ENCODE results near the gene CYBC1.

Gene CYBC1

DNA sequence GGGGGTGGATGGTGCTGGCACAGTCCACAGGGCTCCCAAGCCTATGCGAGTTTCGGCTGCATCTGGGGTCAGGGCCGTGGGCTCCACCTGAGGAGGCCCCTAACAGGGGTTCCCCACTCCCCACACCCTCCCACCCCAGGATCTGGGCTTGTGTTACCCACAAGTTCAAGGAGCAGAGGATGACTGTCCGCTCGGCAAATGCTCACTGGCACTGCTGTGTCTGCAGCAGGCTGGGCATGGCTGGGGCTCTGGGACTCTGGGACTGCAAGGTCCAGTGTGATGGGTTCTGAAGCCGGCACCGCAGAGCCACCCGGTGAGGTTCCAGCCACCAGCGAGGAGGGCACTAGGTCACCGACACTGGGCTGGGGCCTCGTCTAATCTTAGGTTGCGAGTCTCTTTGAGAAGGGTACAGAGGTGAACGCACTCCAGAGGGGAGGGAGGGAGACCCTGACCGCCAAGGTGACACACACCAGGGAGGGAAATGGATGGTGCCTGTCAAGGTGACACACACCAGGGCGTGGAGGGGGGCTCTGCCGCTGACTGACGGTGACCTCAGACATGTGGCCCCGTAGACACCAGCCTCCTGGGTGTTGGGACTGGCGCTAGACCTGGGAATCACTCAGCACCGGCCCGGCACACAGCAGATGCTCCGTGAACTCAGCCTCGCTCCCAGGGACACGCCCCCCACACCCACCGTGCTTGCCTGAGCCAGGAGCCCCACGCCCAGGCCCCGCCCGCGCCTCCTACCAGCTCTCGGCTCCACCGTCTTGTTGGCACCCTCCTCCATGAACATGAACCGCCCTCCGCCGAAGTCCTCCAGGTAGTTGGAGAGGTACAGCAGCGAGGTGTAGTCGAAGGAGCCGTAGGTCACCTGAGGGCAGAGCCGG is 52.9 kb downstream of the CYBC1 start:
- DNase-seq (ENCODE audit: extremely low read depth, low read depth): no peak
- H3K4me3 ChIP-seq (replicated peaks; ENCODE audit: low read depth, low read length): no peak overlapping the region
- TF ChIP-seq, protein P1, sequence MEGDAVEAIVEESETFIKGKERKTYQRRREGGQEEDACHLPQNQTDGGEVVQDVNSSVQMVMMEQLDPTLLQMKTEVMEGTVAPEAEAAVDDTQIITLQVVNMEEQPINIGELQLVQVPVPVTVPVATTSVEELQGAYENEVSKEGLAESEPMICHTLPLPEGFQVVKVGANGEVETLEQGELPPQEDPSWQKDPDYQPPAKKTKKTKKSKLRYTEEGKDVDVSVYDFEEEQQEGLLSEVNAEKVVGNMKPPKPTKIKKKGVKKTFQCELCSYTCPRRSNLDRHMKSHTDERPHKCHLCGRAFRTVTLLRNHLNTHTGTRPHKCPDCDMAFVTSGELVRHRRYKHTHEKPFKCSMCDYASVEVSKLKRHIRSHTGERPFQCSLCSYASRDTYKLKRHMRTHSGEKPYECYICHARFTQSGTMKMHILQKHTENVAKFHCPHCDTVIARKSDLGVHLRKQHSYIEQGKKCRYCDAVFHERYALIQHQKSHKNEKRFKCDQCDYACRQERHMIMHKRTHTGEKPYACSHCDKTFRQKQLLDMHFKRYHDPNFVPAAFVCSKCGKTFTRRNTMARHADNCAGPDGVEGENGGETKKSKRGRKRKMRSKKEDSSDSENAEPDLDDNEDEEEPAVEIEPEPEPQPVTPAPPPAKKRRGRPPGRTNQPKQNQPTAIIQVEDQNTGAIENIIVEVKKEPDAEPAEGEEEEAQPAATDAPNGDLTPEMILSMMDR (IDR thresholded peaks at IDR 0.05; ENCODE audit: low read depth, low read length, missing control alignments): no peak

DNA sequence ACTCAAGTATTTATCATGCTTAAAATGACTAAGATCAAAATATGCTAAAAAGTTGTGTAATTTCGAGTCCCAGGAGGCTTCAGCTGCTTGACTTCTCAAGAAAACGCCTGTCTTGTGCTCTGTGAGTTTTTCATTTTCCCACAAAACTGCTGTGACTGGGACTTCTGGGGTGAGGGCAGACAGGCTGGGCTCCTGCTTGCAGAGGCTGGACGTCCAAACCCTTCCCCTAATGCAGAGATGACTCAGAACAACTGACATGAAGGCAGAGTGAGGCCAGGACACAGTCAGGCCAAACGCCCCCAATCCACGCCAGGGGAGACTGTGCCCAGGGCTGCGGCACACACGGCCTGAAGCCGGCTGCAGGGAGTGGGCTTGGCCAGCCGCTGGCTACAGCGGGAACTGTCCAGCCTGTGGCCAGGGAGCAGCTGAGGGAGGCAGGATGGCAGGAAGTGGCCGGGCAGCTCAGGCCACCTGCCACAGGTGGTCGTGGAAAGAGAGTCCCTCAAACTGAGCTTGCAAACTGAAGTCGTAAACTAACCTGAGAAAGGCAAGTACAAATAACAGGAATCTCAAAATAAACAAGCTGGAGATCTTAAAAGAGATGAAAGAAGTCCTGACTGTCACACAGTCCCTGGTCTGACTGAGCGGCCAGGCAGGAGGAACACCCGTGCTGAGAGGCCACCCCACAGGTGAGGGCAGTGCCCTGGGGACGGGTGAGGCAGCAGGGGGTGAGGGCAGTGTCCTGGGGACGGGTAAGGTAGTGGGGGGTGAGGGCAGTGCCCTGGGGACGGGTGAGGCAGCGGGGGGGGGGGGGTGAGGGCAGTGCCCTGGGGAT is 53.7 kb downstream of the CYBC1 start:
- no peak overlapping the region for H3K4me3 ChIP-seq (replicated peaks; ENCODE audit: low read depth, low read length)
- TF ChIP-seq, protein P1 (IDR thresholded peaks at IDR 0.05; ENCODE audit: low read depth, low read length, missing control alignments): no peak
- no peak for DNase-seq (ENCODE audit: extremely low read depth, low read depth)

DNA sequence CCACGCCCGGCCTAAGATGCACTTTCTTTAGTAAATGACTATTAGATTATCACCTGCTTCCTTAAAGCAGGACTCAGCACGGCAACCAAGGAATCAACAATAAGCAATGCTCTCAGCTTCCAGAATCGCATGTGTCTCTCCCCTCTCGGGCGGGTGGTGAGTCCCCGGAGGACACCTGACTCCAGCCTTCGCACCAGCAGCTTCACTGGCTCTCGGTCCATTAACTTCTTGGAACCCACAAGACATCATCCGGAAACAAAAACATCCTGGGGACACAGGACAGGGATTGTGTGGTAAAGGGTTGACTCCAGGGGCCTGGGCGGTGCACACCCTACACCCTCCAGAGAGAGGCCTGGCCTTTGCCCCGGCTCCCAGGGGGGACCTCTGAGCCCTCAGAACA is 56.3 kb downstream of the CYBC1 start:
- H3K4me3 ChIP-seq (replicated peaks; ENCODE audit: low read depth, low read length): no peak overlapping the region
- TF ChIP-seq, protein P1 (IDR thresholded peaks at IDR 0.05; ENCODE audit: low read depth, low read length, missing control alignments): no peak
- no peak for DNase-seq (ENCODE audit: extremely low read depth, low read depth)

DNA sequence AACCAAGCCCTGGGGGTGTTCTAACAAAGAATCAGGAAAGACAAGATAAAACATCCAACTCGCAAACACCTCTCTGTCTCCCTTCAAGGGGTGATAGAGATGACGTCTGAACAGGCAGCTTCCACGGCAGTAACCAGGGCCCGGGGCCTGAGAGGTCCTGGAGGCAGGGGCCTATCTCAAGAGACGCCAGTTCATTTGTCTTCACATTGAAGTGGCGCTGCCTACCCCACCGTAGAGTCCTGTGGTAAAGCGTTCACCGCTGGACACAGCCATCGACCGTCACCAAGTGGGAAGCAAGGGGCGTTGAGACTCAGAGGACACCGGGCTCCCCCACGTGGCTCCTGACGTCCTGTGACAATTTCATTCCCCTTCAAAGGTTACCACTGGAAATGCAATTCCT is 57.6 kb downstream of the CYBC1 start:
- TF ChIP-seq, protein P1 (IDR thresholded peaks at IDR 0.05; ENCODE audit: low read depth, low read length, missing control alignments): no peak
- no peak overlapping the region for H3K4me3 ChIP-seq (replicated peaks; ENCODE audit: low read depth, low read length)
- DNase-seq (ENCODE audit: extremely low read depth, low read depth): no peak

Measured in HFF-Myc (cell line).